ENCODE results near the gene IL13. TPM values are rescaled to one million over a fixed set of nuclear protein-coding genes. Genes with fewer than 3 reads are reported as not detected.
"Not testable (repeated sequence)": the region's sequence is repeated elsewhere in the genome, so short reads cannot be mapped to it uniquely, and the experiment has no call there.

IL13 gene
- total RNA-seq, 4 donors from 2014 or later, result 0.44 to 0.98 TPM; not detected in 2

- H3K27me3 ChIP-seq, result no peaks in the 10 kb centered on the region
- no peak for DNase-seq (ENCODE audit: low spot score in 2 of 2)
- no peak overlapping the region for H3K27ac ChIP-seq
- no peak overlapping the region for H3K4me3 ChIP-seq
- WGBS, 2 donors, result 89 to 92% methylated on average over 2 of the region's 2 CpGs
- no peaks in the 10 kb centered on the region for H3K9me3 ChIP-seq
- TF ChIP-seq POLR2A (IDR thresholded peaks at IDR 0.05) (no peak), CTCF (IDR thresholded peaks at IDR 0.05) (no peak), EP300 (IDR thresholded peaks at IDR 0.05) (no peak)
- peaks cover 0 to 56% (median 0%) of the 10 kb centered on the region in 3 donors for H3K36me3 ChIP-seq
- no peaks in the 10 kb centered on the region for H3K4me1 ChIP-seq
These were observed 30.5 kb upstream of the IL13 start for GRCh38 chr5:132627470-132627869.

- H3K27me3 ChIP-seq, result no peaks in the 10 kb centered on the region
- no peaks in the 10 kb centered on the region for H3K9me3 ChIP-seq
- TF ChIP-seq POLR2A (IDR thresholded peaks at IDR 0.05), result no peak
- TF ChIP-seq EP300 (IDR thresholded peaks at IDR 0.05), result no peak
- no peak for TF ChIP-seq CTCF (IDR thresholded peaks at IDR 0.05)
- H3K27ac ChIP-seq, result no peak overlapping the region
- H3K4me1 ChIP-seq, result no peaks in the 10 kb centered on the region
- 90 to 100% methylated on average over 2 of the region's 2 CpGs for WGBS, 2 donors
- peaks cover 0 to 61% (median 0%) of the 10 kb centered on the region in 3 donors for H3K36me3 ChIP-seq
- no peak for DNase-seq (ENCODE audit: low spot score in 2 of 2)
- no peak overlapping the region for H3K4me3 ChIP-seq
These were observed 29.2 kb upstream of the IL13 start for GRCh38 chr5:132628814-132629213.

GRCh38 chr5:132629230-132629944, 28.6 kb upstream of the IL13 start:
- no peak for TF ChIP-seq CTCF (IDR thresholded peaks at IDR 0.05)
- no peak for TF ChIP-seq POLR2A (IDR thresholded peaks at IDR 0.05)
- no peak for TF ChIP-seq EP300 (IDR thresholded peaks at IDR 0.05)
- no peaks in the 10 kb centered on the region for H3K27me3 ChIP-seq
- H3K4me3 ChIP-seq, result no peak overlapping the region
- H3K9me3 ChIP-seq, result no peaks in the 10 kb centered on the region
- 92 to 94% methylated on average over 5 of the region's 5 CpGs for WGBS, 2 donors
- H3K4me1 ChIP-seq, result no peaks in the 10 kb centered on the region
- H3K36me3 ChIP-seq, result peaks cover 0 to 57% (median 0%) of the 10 kb centered on the region in 3 donors
- H3K27ac ChIP-seq, result no peak overlapping the region
- DNase-seq (ENCODE audit: low spot score in 2 of 2), result no peak

GRCh38 chr5:132633587-132633986, 24.4 kb upstream of the IL13 start:
- not testable (repeated sequence) for DNase-seq (ENCODE audit: low spot score in 2 of 2); H3K4me3 ChIP-seq; H3K27ac ChIP-seq; H3K9me3 ChIP-seq; H3K27me3 ChIP-seq; H3K4me1 ChIP-seq
- peaks cover 0 to 77% (median 0%) of the 10 kb centered on the region in 3 donors for H3K36me3 ChIP-seq
- 96% methylated on average over 4 of the region's 4 CpGs for WGBS, 2 donors

- peaks cover 2 to 80% (median 3%) of the 10 kb centered on the region in 3 donors for H3K36me3 ChIP-seq
These were observed 22.1 kb upstream of the IL13 start for GRCh38 chr5:132635873-132636272.

GRCh38 chr5:132637241-132637640, 20.7 kb upstream of the IL13 start:
- Histone ChIP-seq H3K9me3 (no peaks in the 10 kb centered on the region), H3K27me3 (no peaks in the 10 kb centered on the region), H3K36me3 (peaks cover 2 to 82% (median 3%) of the 10 kb centered on the region in 3 donors), H3K4me1 (no peaks in the 10 kb centered on the region), H3K4me3 (no peak overlapping the region), H3K27ac (no peak overlapping the region)
- 94 to 96% methylated on average over 4 of the region's 4 CpGs for WGBS, 2 donors
- TF ChIP-seq EP300 (IDR thresholded peaks at IDR 0.05), result no peak
- TF ChIP-seq POLR2A (IDR thresholded peaks at IDR 0.05), result no peak
- TF ChIP-seq CTCF (IDR thresholded peaks at IDR 0.05), result no peak
- no peak for DNase-seq (ENCODE audit: low spot score in 2 of 2)

More at GRCh38 chr5:132635873-132636272, 22.1 kb upstream of the IL13 start:
- WGBS, 2 donors, result 79 to 94% methylated on average over 4 of the region's 4 CpGs
- Histone ChIP-seq H3K4me1 (no peaks in the 10 kb centered on the region), H3K27ac (no peak overlapping the region), H3K9me3 (no peaks in the 10 kb centered on the region), H3K4me3 (no peak overlapping the region), H3K27me3 (no peaks in the 10 kb centered on the region)
- TF ChIP-seq POLR2A (IDR thresholded peaks at IDR 0.05), result no peak
- DNase-seq (ENCODE audit: low spot score in 2 of 2), result no peak

Measured in tibial nerve (tissue), 4 donors.